Stimulated activated naive CD8-positive, alpha-beta T cell treated with anti-CD3 and anti-CD28 coated beads, Interleukin-15, Interleukin-2, amounts not matched to agents 100 ng/mL and 50 ng/mL, for 24 hours (primary cell): ENCODE data around the gene PGLYRP2.

Source experiments
- H3K27ac Mint-ChIP-seq: one replicate; pipeline ENCODE4 v1.8.0; 2021; ENCODE audit warnings: mild to moderate bottlenecking, mixed read lengths
- H3K27me3 Mint-ChIP-seq: one replicate; pipeline ENCODE4 v1.8.0; 2021; ENCODE audit warnings: mixed read lengths
- H3K36me3 Mint-ChIP-seq: one replicate; pipeline ENCODE4 v1.8.0; 2021; ENCODE audit warnings: low read depth, mixed read lengths
- H3K4me1 Mint-ChIP-seq: one replicate; pipeline ENCODE4 v1.8.0; 2021; ENCODE audit warnings: low read depth, mixed read lengths
- H3K4me3 Mint-ChIP-seq: one replicate; pipeline ENCODE4 v1.8.0; 2021; ENCODE audit warnings: mild to moderate bottlenecking, mixed read lengths
- H3K9me3 Mint-ChIP-seq: one replicate; pipeline ENCODE4 v1.8.0; 2021; ENCODE audit warnings: mixed read lengths

The PGLYRP2 gene

DNA sequence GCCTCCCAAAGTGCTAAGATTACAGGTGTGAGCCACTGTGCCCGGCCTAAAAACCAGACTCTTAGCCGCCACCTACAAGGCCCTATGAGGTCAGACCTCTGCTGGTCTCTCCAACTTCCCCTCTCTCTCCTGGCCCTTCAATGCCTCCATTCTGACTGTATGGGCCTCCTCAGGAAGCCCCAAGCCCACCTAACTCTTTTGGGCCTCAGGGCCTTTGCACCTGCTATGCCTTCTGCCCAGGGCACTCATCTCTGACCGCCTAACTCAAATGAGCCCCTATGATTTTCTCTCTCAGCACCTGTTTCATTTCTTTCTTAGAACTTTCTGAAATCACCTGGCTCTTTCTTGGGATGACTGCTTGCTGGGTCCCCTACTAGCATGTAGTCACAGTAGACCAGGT lies 36.0 kb downstream of the PGLYRP2 start:
- no peaks in the 10 kb centered on the region for H3K36me3 Mint-ChIP-seq
- H3K4me1 Mint-ChIP-seq = peaks cover under 1% of the 10 kb centered on the region
- no peak overlapping the region for H3K4me3 Mint-ChIP-seq
- H3K9me3 Mint-ChIP-seq = no peaks in the 10 kb centered on the region
- no peaks in the 10 kb centered on the region for H3K27me3 Mint-ChIP-seq
- H3K27ac Mint-ChIP-seq = no peak overlapping the region

- Mint-ChIP-seq H3K27ac (no peak overlapping the region), H3K36me3 (no peaks in the 10 kb centered on the region), H3K9me3 (no peaks in the 10 kb centered on the region), H3K4me3 (no peak overlapping the region), H3K4me1 (no peaks in the 10 kb centered on the region), H3K27me3 (no peaks in the 10 kb centered on the region)
Observed at GRCh38 chr19:15442142-15442920, 37.0 kb downstream of the PGLYRP2 start.

DNA sequence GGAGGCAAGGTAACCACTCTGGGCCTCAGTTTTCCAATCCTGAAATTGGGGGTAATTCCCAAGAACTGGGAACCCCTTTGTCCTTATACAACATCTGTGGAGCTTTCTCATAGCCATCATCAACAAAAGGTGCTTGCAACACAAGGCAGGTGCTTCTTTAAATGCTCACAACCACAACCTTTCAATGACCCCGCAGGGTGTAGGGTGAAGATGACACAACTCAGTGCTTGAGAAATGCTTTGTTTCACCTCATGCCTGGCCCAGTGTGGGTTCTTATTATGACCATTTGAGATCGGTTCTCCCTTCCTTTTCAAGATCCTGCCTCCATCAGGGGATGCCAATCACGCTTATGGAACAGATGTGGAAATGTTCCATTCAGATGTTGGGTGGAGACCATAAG lies 38.0 kb downstream of the PGLYRP2 start:
- no peaks in the 10 kb centered on the region for H3K27me3 Mint-ChIP-seq
- H3K36me3 Mint-ChIP-seq = no peaks in the 10 kb centered on the region
- H3K27ac Mint-ChIP-seq = no peak overlapping the region
- no peak overlapping the region for H3K4me3 Mint-ChIP-seq
- H3K9me3 Mint-ChIP-seq = no peaks in the 10 kb centered on the region
- H3K4me1 Mint-ChIP-seq = peaks cover 2% of the 10 kb centered on the region

DNA sequence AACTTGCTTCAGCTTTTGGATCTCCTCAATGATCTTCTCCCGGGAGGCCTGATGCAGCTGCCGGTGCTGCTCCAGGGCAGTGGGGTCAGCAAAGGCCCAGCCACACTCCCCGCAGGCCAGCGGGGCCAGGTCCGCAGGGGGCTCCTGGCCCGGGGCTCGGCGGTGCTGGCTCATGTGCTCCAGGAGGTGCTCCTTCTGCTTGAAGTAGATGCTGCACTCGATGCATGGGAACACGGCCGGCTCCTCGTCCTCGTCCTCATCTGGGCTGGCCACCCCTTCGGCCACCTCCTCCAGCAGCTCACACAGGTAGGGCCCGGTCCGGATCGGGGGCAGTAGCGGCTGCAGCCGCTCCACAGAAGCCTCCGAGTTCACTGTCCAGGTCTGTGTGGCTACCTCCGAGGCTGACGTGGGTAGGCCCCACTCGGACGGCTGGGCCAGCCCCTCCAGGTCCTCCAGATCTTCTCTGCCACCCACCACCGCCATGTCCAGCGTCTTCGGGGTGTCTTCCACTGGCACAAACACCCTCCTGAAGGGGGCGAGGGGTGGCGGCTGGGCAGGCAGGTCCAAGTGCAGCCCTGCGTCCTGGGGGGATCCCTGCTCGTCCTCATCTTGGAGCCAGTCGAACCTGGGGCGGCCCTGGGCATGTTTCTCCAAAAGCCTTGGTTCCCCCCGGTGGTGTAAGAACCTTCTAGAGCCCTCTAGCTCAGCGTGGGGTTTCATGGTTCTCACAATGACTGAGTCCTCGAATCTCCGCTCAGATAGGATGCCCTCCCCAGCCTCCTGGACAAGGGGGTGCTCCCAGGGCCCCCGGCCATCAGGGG lies 39.3 kb downstream of the PGLYRP2 start:
- H3K27ac Mint-ChIP-seq = no peak overlapping the region
- H3K4me3 Mint-ChIP-seq = no peak overlapping the region
- H3K4me1 Mint-ChIP-seq = peaks cover 5% of the 10 kb centered on the region
- no peaks in the 10 kb centered on the region for H3K27me3 Mint-ChIP-seq
- no peaks in the 10 kb centered on the region for H3K36me3 Mint-ChIP-seq
- H3K9me3 Mint-ChIP-seq = no peaks in the 10 kb centered on the region

GRCh38 chr19:15439078-15439799 lies 40.1 kb downstream of the PGLYRP2 start:
- H3K27me3 Mint-ChIP-seq = no peaks in the 10 kb centered on the region
- H3K4me1 Mint-ChIP-seq = peaks cover 5% of the 10 kb centered on the region
- H3K9me3 Mint-ChIP-seq = no peaks in the 10 kb centered on the region
- no peak overlapping the region for H3K27ac Mint-ChIP-seq
- H3K4me3 Mint-ChIP-seq = no peak overlapping the region
- no peaks in the 10 kb centered on the region for H3K36me3 Mint-ChIP-seq

- H3K27me3 Mint-ChIP-seq = no peaks in the 10 kb centered on the region
- H3K9me3 Mint-ChIP-seq = no peaks in the 10 kb centered on the region
- peaks cover 5% of the 10 kb centered on the region for H3K4me1 Mint-ChIP-seq
- H3K4me3 Mint-ChIP-seq = no peak overlapping the region
- H3K36me3 Mint-ChIP-seq = no peaks in the 10 kb centered on the region
- no peak overlapping the region for H3K27ac Mint-ChIP-seq
Observed at GRCh38 chr19:15438577-15438976, 40.7 kb downstream of the PGLYRP2 start.

GRCh38 chr19:15438124-15438496 lies 41.2 kb downstream of the PGLYRP2 start:
- Mint-ChIP-seq H3K27me3 (no peaks in the 10 kb centered on the region), H3K27ac (no peak overlapping the region), H3K36me3 (no peaks in the 10 kb centered on the region), H3K4me3 (no peak overlapping the region), H3K4me1 (peaks cover 9% of the 10 kb centered on the region), H3K9me3 (no peaks in the 10 kb centered on the region)

GRCh38 chr19:15437355-15438123 lies 41.8 kb downstream of the PGLYRP2 start:
- peaks cover 12% of the 10 kb centered on the region for H3K4me1 Mint-ChIP-seq
- no peak overlapping the region for H3K27ac Mint-ChIP-seq
- H3K36me3 Mint-ChIP-seq = no peaks in the 10 kb centered on the region
- H3K9me3 Mint-ChIP-seq = no peaks in the 10 kb centered on the region
- H3K4me3 Mint-ChIP-seq = no peak overlapping the region
- H3K27me3 Mint-ChIP-seq = no peaks in the 10 kb centered on the region

DNA sequence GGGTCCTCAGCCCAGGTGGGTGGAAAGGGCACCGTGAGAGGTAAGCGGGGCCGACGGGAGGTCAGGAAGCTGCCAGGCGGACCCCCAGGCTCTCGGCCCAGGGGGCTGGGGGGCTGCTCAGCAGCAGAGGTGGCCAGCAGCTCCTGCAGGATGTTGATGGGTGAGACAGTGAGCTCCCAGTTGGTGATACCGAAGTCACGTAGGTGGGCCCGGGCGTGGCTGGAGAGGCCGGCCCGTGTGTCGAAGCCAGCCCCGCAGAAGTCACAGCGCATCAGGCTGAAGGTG lies 42.5 kb downstream of the PGLYRP2 start:
- peaks cover 2% of the 10 kb centered on the region for H3K36me3 Mint-ChIP-seq
- no peaks in the 10 kb centered on the region for H3K9me3 Mint-ChIP-seq
- H3K27me3 Mint-ChIP-seq = no peaks in the 10 kb centered on the region
- H3K4me3 Mint-ChIP-seq = no peak overlapping the region
- H3K4me1 Mint-ChIP-seq = peaks cover 15% of the 10 kb centered on the region
- no peak overlapping the region for H3K27ac Mint-ChIP-seq

DNA sequence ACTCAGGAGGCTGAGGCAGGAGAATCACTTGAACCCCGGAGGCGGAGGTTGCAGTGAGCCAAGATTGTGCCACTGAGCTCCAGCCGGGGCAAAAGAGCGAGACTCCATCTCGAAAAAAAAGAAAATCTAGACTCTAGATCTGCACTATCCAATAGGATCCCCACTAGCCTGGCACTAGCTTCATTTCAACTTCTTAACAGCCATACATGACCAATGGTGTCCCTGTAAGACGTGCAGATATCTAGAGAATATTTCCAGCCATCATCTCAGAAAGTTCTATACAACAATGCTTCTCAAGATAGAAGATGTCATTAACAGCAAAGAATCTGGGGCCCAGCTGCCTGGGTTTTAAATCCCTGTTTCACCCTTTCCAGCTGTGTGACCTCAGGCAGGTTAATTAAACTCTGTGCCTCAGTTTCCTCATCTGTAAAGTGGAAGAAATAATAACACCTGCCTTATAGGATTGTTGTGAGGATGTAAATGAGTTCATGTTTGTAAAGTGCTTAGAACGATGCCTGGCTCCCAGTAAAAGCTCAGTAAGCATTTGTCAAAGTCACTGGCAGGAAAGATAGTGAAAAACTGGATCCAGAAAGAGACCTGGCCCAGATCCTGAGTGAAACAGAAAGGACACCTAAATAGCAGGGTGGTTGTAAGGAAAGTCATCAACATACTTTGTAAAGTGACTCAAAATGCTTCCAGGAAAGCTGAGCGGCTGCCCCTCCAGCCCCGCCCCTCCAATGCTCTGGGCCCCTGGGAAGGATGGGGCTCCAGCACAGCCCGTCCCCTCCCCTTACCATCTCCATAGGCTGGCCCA lies 43.1 kb downstream of the PGLYRP2 start:
- H3K4me3 Mint-ChIP-seq = no peak overlapping the region
- no peaks in the 10 kb centered on the region for H3K27me3 Mint-ChIP-seq
- H3K4me1 Mint-ChIP-seq = peaks cover 20% of the 10 kb centered on the region
- H3K36me3 Mint-ChIP-seq = peaks cover 7% of the 10 kb centered on the region
- H3K27ac Mint-ChIP-seq = no peak overlapping the region
- no peaks in the 10 kb centered on the region for H3K9me3 Mint-ChIP-seq

GRCh38 chr19:15433519-15434069 lies 45.7 kb downstream of the PGLYRP2 start:
- peaks cover 33% of the 10 kb centered on the region for H3K4me1 Mint-ChIP-seq
- H3K27me3 Mint-ChIP-seq = no peaks in the 10 kb centered on the region
- H3K27ac Mint-ChIP-seq = peak overlapping the region; percentile 94
- H3K36me3 Mint-ChIP-seq = peaks cover 14% of the 10 kb centered on the region
- H3K9me3 Mint-ChIP-seq = no peaks in the 10 kb centered on the region
- H3K4me3 Mint-ChIP-seq = peak overlapping the region; percentile 97

DNA sequence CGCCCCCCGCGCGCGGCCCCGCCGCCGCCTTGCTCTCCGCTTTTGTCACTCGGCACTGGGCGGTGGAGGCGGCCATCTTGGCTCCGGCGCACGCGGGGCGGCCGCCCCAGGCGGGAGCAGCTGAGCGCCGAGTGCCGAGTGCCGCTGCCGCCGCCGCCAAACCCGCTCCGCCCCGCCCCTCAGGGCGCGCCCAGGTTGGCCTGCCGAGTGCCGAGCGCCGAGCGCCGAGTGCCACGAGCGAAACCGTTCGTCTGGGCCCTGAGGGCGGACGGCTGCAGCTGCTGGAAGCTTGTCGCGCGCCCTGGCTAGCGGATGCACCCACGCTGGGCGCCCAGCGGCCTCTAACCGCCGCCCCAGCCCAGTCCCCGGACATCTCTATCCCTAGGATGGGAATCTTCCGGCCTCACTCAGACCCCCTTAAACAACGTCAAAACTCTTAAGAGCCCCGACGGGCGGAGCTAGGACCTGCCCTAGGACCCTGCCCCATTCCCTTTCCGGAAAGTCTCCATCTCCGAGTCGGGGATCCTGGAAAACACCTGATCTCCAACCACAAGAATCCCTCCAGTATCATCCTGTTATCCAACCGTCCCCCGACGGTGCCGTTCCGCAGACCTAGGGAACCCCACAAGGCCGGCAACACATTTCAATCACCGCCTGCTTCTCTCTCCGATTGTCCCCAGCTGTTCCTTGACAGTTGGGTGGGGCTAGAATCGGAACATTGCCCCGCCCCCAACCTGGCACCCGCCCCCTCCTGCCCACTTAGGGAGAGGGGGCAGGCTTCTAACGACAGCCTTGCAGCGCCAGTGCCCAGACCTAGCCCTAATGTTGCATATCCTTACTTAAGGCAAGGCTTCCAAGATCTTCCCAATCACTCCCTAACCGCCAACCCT lies 46.4 kb downstream of the PGLYRP2 start:
- Mint-ChIP-seq H3K36me3 (peaks cover 14% of the 10 kb centered on the region), H3K4me1 (peaks cover 33% of the 10 kb centered on the region), H3K9me3 (no peaks in the 10 kb centered on the region), H3K4me3 (peak overlapping the region; percentile 97), H3K27me3 (no peaks in the 10 kb centered on the region), H3K27ac (peak overlapping the region; percentile 94)

- H3K27ac Mint-ChIP-seq = peak overlapping the region; percentile 97
- H3K4me3 Mint-ChIP-seq = peak overlapping the region; percentile 97
- peaks cover 20% of the 10 kb centered on the region for H3K36me3 Mint-ChIP-seq
- H3K9me3 Mint-ChIP-seq = no peaks in the 10 kb centered on the region
- no peaks in the 10 kb centered on the region for H3K27me3 Mint-ChIP-seq
- H3K4me1 Mint-ChIP-seq = peaks cover 33% of the 10 kb centered on the region
Observed at GRCh38 chr19:15432018-15432494, 47.2 kb downstream of the PGLYRP2 start.
